ENCODE data around the gene MARF1.

Gene MARF1

GRCh38 chr16:15602285-15603044 is 40.5 kb downstream of the MARF1 start:
- no peak for DNase-seq (ENCODE audit: low read depth in 1 of 2, low spot score in 1 of 2)

- DNase-seq (ENCODE audit: low read depth in 1 of 2, low spot score in 1 of 2): no peak
These were observed 41.6 kb downstream of the MARF1 start for GRCh38 chr16:15601212-15601879.

- DNase-seq (ENCODE audit: low read depth in 1 of 2, low spot score in 1 of 2): no peak
These were observed 43.5 kb downstream of the MARF1 start for GRCh38 chr16:15599303-15600070.

GRCh38 chr16:15598648-15599190 is 44.2 kb downstream of the MARF1 start:
- DNase-seq (ENCODE audit: low read depth in 1 of 2, low spot score in 1 of 2): no peak

- DNase-seq (ENCODE audit: low read depth in 1 of 2, low spot score in 1 of 2): no peak
These were observed 44.9 kb downstream of the MARF1 start for GRCh38 chr16:15597822-15598647.

GRCh38 chr16:15597135-15597534 is 45.8 kb downstream of the MARF1 start:
- DNase-seq (ENCODE audit: low read depth in 1 of 2, low spot score in 1 of 2): no peak

- no peak for DNase-seq (ENCODE audit: low read depth in 1 of 2, low spot score in 1 of 2)
These were observed 48.1 kb downstream of the MARF1 start for GRCh38 chr16:15594711-15595320.

- DNase-seq (ENCODE audit: low read depth in 1 of 2, low spot score in 1 of 2): no peak
These were observed 49.7 kb downstream of the MARF1 start for GRCh38 chr16:15593235-15593634.

GRCh38 chr16:15592324-15592723 is 50.6 kb downstream of the MARF1 start:
- no peak for DNase-seq (ENCODE audit: low read depth in 1 of 2, low spot score in 1 of 2)

GRCh38 chr16:15587152-15587825 is 55.7 kb downstream of the MARF1 start:
- no peak for DNase-seq (ENCODE audit: low read depth in 1 of 2, low spot score in 1 of 2)

GRCh38 chr16:15586716-15587115 is 56.2 kb downstream of the MARF1 start:
- DNase-seq (ENCODE audit: low read depth in 1 of 2, low spot score in 1 of 2): no peak

GRCh38 chr16:15585956-15586355 is 57.0 kb downstream of the MARF1 start:
- no peak for DNase-seq (ENCODE audit: low read depth in 1 of 2, low spot score in 1 of 2)

- DNase-seq (ENCODE audit: low read depth in 1 of 2, low spot score in 1 of 2): no peak
These were observed 59.4 kb downstream of the MARF1 start for GRCh38 chr16:15583526-15583925.

GRCh38 chr16:15581127-15581815 is 61.7 kb downstream of the MARF1 start:
- DNase-seq (ENCODE audit: low read depth in 1 of 2, low spot score in 1 of 2): no peak

- no peak for DNase-seq (ENCODE audit: low read depth in 1 of 2, low spot score in 1 of 2)
These were observed 64.1 kb downstream of the MARF1 start for GRCh38 chr16:15578824-15579223.

GRCh38 chr16:15576960-15577958 is 65.7 kb downstream of the MARF1 start:
- DNase-seq (ENCODE audit: low read depth in 1 of 2, low spot score in 1 of 2): no peak

GRCh38 chr16:15575293-15576049 is 67.5 kb downstream of the MARF1 start:
- DNase-seq (ENCODE audit: low read depth in 1 of 2, low spot score in 1 of 2): no peak
